ENCODE results near the gene RHEBL1.
"Not testable (repeated sequence)": the region's sequence is repeated elsewhere in the genome, so short reads cannot be mapped to it uniquely, and the experiment has no call there.

Gene RHEBL1

GRCh38 chr12:49089821-49090773 is 20.3 kb upstream of the RHEBL1 start:
- peak; percentile 78 for DNase-seq

GRCh38 chr12:49088932-49089330 is 19.2 kb upstream of the RHEBL1 start:
- no peak for DNase-seq

GRCh38 chr12:49088150-49088931 is 18.6 kb upstream of the RHEBL1 start:
- peak; percentile 80 for DNase-seq

GRCh38 chr12:49086116-49086515 is 16.3 kb upstream of the RHEBL1 start:
- no peak for DNase-seq

- DNase-seq = no peak
Observed at GRCh38 chr12:49084438-49084837, 14.7 kb upstream of the RHEBL1 start.

GRCh38 chr12:49079793-49080192 is 10.0 kb upstream of the RHEBL1 start:
- peak; percentile 66 for DNase-seq

- no peak for DNase-seq
Observed at GRCh38 chr12:49070971-49071370, 1.2 kb upstream of the RHEBL1 start.

GRCh38 chr12:49068879-49069506 is 786 bp downstream of the RHEBL1 start:
- no peak for DNase-seq

- DNase-seq = no peak
Observed at GRCh38 chr12:49066120-49066519, 3.7 kb downstream of the RHEBL1 start.

GRCh38 chr12:49064767-49065152 is 5.0 kb downstream of the RHEBL1 start:
- no peak for DNase-seq

- DNase-seq = not testable (repeated sequence)
Observed at GRCh38 chr12:49061916-49062315, 7.9 kb downstream of the RHEBL1 start.

- DNase-seq = no peak
Observed at GRCh38 chr12:49061157-49061650, 8.6 kb downstream of the RHEBL1 start.

- DNase-seq = peak; percentile 95
Observed at GRCh38 chr12:49060237-49061156, 9.3 kb downstream of the RHEBL1 start, which contains the start of gene KMT2D. KMT2D (minus strand) TSS chr12:49060794; CDS start chr12:49055324, 5,470 bp downstream.

GRCh38 chr12:49059299-49060171 is 10.2 kb downstream of the RHEBL1 start:
- DNase-seq = peak; percentile 58

GRCh38 chr12:49059045-49059298 is 10.8 kb downstream of the RHEBL1 start:
- DNase-seq = no peak

GRCh38 chr12:49058366-49059044 is 11.3 kb downstream of the RHEBL1 start:
- DNase-seq = no peak

GRCh38 chr12:49057888-49058287 is 11.9 kb downstream of the RHEBL1 start:
- DNase-seq = no peak

GRCh38 chr12:49055978-49056754 is 13.6 kb downstream of the RHEBL1 start:
- DNase-seq = no peak

GRCh38 chr12:49055092-49055491 is 14.7 kb downstream of the RHEBL1 start:
- no peak for DNase-seq

- no peak for DNase-seq
Observed at GRCh38 chr12:49054524-49054923, 15.3 kb downstream of the RHEBL1 start.
